Activated gamma-delta T cell (primary cell): Measurements from ENCODE around the gene SMIM20.

ENCODE experiments used
- DNase-seq: peaks from one replicate; lab custom pipeline; 2025; lab: John Stamatoyannopoulos, UW

The SMIM20 gene

GRCh38 chr4:25926462-25926861 is 12.4 kb downstream of the SMIM20 start:
- DNase-seq = no peak

- no peak for DNase-seq
These were observed 13.6 kb downstream of the SMIM20 start for GRCh38 chr4:25927361-25928195.

- no peak for DNase-seq
These were observed 14.6 kb downstream of the SMIM20 start for GRCh38 chr4:25928379-25929297.

- DNase-seq = no peak
These were observed 15.3 kb downstream of the SMIM20 start for GRCh38 chr4:25929298-25929686.

- DNase-seq = no peak
These were observed 16.8 kb downstream of the SMIM20 start for GRCh38 chr4:25930731-25931354.

GRCh38 chr4:25936696-25937095 is 22.7 kb downstream of the SMIM20 start:
- no peak for DNase-seq

GRCh38 chr4:25937801-25938200 is 23.8 kb downstream of the SMIM20 start:
- no peak for DNase-seq

- DNase-seq = no peak
These were observed 24.3 kb downstream of the SMIM20 start for GRCh38 chr4:25938366-25938765.

GRCh38 chr4:25938787-25939186 is 24.8 kb downstream of the SMIM20 start:
- DNase-seq = no peak

GRCh38 chr4:25939330-25939729 is 25.3 kb downstream of the SMIM20 start:
- DNase-seq = no peak

- no peak for DNase-seq
These were observed 27.6 kb downstream of the SMIM20 start for GRCh38 chr4:25941457-25942221.

GRCh38 chr4:25943312-25943711 is 29.3 kb downstream of the SMIM20 start:
- DNase-seq = no peak

GRCh38 chr4:25943805-25944204 is 29.8 kb downstream of the SMIM20 start:
- DNase-seq = no peak

- DNase-seq = no peak
These were observed 34.0 kb downstream of the SMIM20 start for GRCh38 chr4:25948051-25948450.

GRCh38 chr4:25949173-25949748 is 35.2 kb downstream of the SMIM20 start:
- no peak for DNase-seq

- no peak for DNase-seq
These were observed 36.0 kb downstream of the SMIM20 start for GRCh38 chr4:25949994-25950393.

- DNase-seq = no peak
These were observed 36.7 kb downstream of the SMIM20 start for GRCh38 chr4:25950461-25951389.

GRCh38 chr4:25951390-25951952 is 37.5 kb downstream of the SMIM20 start:
- no peak for DNase-seq

GRCh38 chr4:25953740-25954139 is 39.7 kb downstream of the SMIM20 start:
- no peak for DNase-seq
